Colon (tissue), 2 donors: Measurements from ENCODE around the gene CCDC91.

ENCODE experiments used
- FAIRE-seq: peaks from 2 replicates; lab custom pipeline; 2012; peaks lifted over from hg19 to GRCh38; lab: Jason Lieb, UNC
- donor health status: control.
- donor health status: control.

The CCDC91 gene

GRCh38 chr12:28190321-28191050, at the start of gene CCDC91:
Gene CCDC91 (plus strand): TSS chr12:28190456. CDS start chr12:28257216, 66,760 bp downstream.
- no peak for FAIRE-seq

DNA sequence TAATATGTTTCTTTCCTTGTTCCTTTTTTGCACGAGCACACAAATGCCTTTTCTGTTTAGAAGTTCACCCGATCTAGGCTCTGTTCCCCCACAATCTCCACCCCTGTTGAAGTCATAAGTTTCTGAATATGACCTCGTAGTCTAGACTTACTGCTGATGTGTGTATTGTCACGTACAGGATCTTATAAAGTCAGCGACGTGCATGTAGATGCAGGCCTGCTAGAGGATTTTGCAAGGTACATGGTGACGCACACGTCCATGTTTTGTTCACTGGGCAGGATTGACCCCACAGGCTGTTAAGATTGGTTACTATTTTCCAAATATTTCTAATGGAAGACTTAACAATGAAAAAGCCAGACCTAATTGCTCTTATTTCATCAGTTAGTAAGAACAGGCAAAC, 46.2 kb upstream of the CCDC91 start:
- FAIRE-seq = no peak

DNA sequence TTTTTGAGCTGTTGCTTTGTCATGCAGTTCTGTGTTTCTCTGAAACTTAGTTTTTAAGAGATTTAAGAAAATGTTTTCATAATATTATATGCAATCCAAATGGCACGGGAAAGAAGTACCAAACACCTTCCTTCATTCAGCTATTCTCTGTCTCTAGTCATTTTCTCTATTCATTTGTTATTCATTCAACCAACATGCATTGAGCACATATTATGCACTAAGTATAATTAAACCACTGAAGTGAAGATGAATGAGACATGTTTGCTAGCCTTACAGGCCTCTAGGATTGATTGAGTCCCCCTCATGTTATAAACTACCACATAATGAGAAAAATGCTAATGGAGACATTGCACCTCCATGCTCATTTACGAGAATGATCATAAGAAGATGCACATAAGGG, 45.7 kb upstream of the CCDC91 start:
- FAIRE-seq = no peak

DNA sequence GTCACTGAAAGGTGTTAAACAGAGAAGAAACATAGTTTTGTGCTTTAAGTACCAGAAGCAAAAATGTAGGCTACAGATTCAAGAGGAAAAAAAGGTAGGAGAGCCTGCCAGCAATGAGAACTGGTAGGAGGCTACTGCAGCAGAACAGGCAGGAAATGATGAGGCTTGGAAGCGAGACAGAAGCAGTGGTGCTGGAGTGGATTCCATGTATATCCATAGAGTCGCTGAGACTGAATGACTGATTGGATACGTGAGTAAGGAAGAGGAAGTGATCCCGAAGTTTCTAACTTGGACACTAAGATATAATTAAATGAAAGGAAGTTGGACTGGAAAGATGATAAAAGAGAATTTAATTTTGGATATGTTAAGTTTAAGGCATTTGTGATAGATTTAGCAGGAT, 45.0 kb upstream of the CCDC91 start:
- FAIRE-seq = no peak

GRCh38 chr12:28149279-28149678, 41.0 kb upstream of the CCDC91 start:
- no peak for FAIRE-seq

- FAIRE-seq = no peak
Observed at GRCh38 chr12:28156362-28156761, 33.9 kb upstream of the CCDC91 start.

- no peak for FAIRE-seq
Observed at GRCh38 chr12:28156804-28157203, 33.5 kb upstream of the CCDC91 start.

- no peak for FAIRE-seq
Observed at GRCh38 chr12:28158353-28158752, 31.9 kb upstream of the CCDC91 start.

- no peak for FAIRE-seq
Observed at GRCh38 chr12:28159688-28160087, 30.6 kb upstream of the CCDC91 start.

GRCh38 chr12:28161697-28162096, 28.6 kb upstream of the CCDC91 start:
- no peak for FAIRE-seq

- FAIRE-seq = no peak
Observed at GRCh38 chr12:28162697-28163096, 27.6 kb upstream of the CCDC91 start.

DNA sequence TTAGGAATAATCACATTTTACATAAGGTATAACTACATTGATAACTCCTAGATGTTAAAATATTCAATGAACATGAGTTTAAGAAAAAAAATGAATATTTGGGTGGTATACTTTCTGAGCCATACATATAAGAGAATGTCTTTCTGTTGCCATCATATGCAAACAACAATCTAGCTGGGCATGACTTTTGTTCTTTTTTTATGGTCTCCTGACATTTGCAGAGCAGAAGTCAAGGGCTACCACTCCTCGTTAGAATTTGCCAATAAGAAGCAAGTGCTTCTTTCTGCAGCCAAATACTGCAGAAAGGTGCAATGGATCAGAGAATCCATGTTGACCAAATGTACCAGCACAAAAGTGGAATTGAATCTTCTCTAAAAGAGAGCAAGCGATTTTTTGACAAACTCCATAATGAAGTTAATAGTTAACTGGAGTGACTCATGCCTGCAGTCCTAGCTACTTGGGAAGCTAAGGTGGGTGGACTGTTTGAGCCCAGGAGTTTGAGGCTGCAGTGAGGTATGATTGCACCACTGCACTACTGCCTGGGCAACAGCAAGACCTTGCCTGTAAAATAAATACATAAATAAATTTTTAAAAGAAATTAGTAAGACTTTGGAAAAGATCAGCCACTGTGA, 25.5 kb upstream of the CCDC91 start:
- no peak for FAIRE-seq

- no peak for FAIRE-seq
Observed at GRCh38 chr12:28167981-28168485, 22.2 kb upstream of the CCDC91 start.

DNA sequence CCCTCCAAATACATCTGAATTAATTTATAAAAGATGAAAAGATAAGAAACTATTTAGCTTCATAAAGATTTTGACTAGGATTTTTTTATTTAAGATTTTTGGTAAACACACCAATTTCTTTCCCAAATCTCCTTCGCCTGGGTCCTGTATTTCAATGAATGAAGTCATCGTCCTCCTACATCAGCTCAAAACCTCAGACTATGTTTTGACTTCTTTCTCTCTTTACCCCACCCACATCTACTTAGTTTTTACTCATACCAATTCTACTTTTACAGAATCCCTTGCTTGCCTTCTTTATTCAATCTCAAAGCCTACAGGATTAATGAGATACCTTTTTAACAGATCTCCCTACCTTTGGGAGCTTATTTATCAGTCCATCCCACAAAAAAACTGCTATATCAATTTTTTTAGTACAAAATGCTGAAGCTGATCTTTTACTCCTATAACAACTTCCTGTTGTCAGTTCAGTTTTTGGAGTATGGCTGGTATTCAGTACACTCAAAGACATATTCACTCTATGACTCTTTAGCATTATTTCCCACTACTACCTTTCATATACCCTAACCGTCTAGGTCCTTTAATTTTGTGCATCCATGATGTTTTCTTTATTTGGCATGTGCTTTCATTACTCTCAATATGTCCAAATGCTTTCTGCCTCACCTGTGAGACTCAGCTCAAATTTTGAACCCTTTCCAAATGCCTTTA, 18.7 kb upstream of the CCDC91 start:
- FAIRE-seq = no peak

GRCh38 chr12:28172434-28173030, 17.7 kb upstream of the CCDC91 start:
- FAIRE-seq = no peak

GRCh38 chr12:28173440-28173839, 16.8 kb upstream of the CCDC91 start:
- no peak for FAIRE-seq

DNA sequence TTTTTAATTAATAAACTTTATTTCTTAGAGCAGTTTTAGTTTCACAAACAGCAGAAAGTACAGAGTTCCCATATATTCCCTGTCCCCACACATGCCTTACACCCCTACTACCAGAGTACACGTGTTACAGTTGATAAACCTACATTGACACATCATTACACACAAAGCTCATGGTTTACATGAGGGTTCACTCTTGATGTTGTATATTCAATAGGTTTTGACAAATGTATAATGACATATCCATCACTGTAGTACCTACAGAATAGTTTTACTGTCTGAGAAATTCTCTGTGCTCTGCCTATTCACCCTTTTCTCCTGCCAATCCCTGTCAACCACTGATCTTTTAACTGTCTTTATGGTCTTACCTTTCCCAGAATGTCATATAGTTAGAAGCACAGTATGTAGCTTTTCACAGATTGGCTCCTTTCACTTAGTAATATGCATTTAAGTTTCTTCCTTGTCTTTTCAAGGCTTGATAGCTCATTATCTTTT, 15.1 kb upstream of the CCDC91 start:
- no peak for FAIRE-seq

DNA sequence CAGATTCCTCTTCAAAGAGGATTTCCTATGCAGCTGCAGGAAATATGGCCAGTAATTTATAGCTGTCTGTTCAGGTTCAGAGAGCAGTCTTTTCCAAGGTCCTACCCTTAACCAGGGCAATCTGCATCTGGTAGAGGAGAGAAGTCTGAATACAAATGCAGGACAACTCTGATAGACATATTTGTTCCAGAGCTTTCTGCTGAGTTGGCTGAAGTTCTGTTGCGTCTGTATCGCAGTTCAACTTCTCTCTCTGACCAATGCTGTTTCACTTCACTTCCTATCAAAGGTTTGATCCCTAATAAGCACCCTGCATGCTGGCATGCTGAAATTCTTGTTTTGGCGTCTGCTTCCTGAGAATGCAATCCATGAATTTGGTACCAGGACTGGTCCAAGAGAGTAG, 14.0 kb upstream of the CCDC91 start:
- no peak for FAIRE-seq

- FAIRE-seq = no peak
Observed at GRCh38 chr12:28177461-28177860, 12.8 kb upstream of the CCDC91 start.

DNA sequence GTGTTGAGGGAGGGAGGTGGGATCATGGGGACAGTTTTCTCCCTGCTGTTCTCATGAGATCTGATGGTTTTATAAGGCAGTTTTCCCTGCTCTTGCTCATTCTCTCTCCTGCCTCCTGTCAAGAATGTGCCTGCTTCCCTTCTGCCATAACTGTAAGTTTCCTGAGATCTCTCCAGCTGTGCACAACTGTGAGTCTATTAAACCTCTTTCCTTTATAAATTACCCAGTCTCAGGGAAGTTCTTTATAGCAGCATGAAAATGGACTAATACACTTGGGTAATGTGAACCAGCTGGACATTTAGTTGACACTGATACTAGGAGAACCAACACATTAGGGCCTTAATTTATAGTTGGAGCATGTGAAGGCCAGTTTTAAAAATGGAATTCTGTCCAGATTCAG, 12.4 kb upstream of the CCDC91 start:
- FAIRE-seq = no peak

- FAIRE-seq = no peak
Observed at GRCh38 chr12:28178775-28179174, 11.5 kb upstream of the CCDC91 start.

- no peak for FAIRE-seq
Observed at GRCh38 chr12:28180786-28181185, 9.5 kb upstream of the CCDC91 start.

DNA sequence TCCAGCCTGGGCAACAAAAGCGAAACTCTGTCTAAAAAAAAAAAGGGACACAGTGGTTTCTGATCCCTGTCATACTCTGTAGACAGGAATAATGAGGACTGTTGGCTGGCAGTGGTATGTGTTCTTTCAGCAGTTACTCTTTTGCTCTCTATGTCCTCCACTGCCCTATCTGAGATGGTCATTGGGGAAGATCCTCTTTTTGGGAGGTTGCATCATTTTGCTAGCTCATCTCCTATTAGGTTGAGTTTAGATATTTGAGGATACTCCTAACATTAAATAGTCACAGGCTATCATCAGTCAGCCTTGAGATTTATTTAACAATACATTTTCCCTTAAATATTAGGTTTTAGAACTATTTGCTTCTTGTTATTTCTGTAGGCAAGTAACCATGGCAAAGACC, 5.9 kb upstream of the CCDC91 start:
- FAIRE-seq = no peak
